GM19372 (cell line): ENCODE data around the gene NFAT5.
A peak's percentile ranks its signal among the peaks of the same experiment; 100 is the strongest.
"Not testable (repeated sequence)": the region's sequence is repeated elsewhere in the genome, so short reads cannot be mapped to it uniquely, and the experiment has no call there.

Experiments
- ATAC-seq: cut with Tn5 transposase; IDR thresholded peaks from one replicate; pipeline ENCODE4 v1.9.1; 2021; ENCODE audit warnings: mild to moderate bottlenecking, low read depth, moderate library complexity; ENCODE audit not compliant: unreplicated experiment

The NFAT5 gene

GRCh38 chr16:69565671-69566239 lies at the start of gene NFAT5:
Gene NFAT5 (plus strand): TSS chr16:69565966. CDS start chr16:69566302, 336 bp downstream.
- ATAC-seq: peak; percentile 55

GRCh38 chr16:69517914-69518313 lies 47.9 kb upstream of the NFAT5 start:
- not testable (repeated sequence) for ATAC-seq

GRCh38 chr16:69520413-69520799 lies 45.4 kb upstream of the NFAT5 start:
- ATAC-seq: no peak

GRCh38 chr16:69520800-69521602 lies 44.8 kb upstream of the NFAT5 start:
- ATAC-seq: no peak

GRCh38 chr16:69522041-69522578 lies 43.7 kb upstream of the NFAT5 start:
- no peak for ATAC-seq

GRCh38 chr16:69522732-69523404 lies 42.9 kb upstream of the NFAT5 start:
- ATAC-seq: no peak

GRCh38 chr16:69523566-69524305 lies 42.0 kb upstream of the NFAT5 start:
- ATAC-seq: no peak

- no peak for ATAC-seq
Measured at GRCh38 chr16:69526831-69527655, 38.7 kb upstream of the NFAT5 start.

GRCh38 chr16:69531988-69532387 lies 33.8 kb upstream of the NFAT5 start:
- no peak for ATAC-seq

- no peak for ATAC-seq
Measured at GRCh38 chr16:69532641-69533455, 32.9 kb upstream of the NFAT5 start.

- no peak for ATAC-seq
Measured at GRCh38 chr16:69534720-69535119, 31.0 kb upstream of the NFAT5 start.

- ATAC-seq: no peak
Measured at GRCh38 chr16:69535123-69536050, 30.4 kb upstream of the NFAT5 start.

- ATAC-seq: no peak
Measured at GRCh38 chr16:69537706-69538080, 28.1 kb upstream of the NFAT5 start.

- ATAC-seq: no peak
Measured at GRCh38 chr16:69538808-69539207, 27.0 kb upstream of the NFAT5 start.

GRCh38 chr16:69542974-69543373 lies 22.8 kb upstream of the NFAT5 start:
- no peak for ATAC-seq

GRCh38 chr16:69544088-69544487 lies 21.7 kb upstream of the NFAT5 start:
- ATAC-seq: no peak

GRCh38 chr16:69546663-69547062 lies 19.1 kb upstream of the NFAT5 start:
- ATAC-seq: not testable (repeated sequence)

GRCh38 chr16:69553332-69553731 lies 12.4 kb upstream of the NFAT5 start:
- no peak for ATAC-seq
